Iris pigment epithelial cell (primary cell): ENCODE data around the gene AKR1A1.
"Not testable (repeated sequence)": the region's sequence is repeated elsewhere in the genome, so short reads cannot be mapped to it uniquely, and the experiment has no call there.

Experiments
- DNase-seq: peaks from one replicate; pipeline ENCODE4 v3.0.0-alpha.2; 2011; ENCODE audit warnings: low read depth

AKR1A1 gene

GRCh38 chr1:45550401-45551351 lies at the start of gene AKR1A1:
TSS of gene AKR1A1 (plus strand) at chr1:45550826. CDS start at chr1:45561795, 10,969 bp downstream.
- DNase-seq = peak; percentile 85

GRCh38 chr1:45501505-45501859 lies 49.1 kb upstream of the AKR1A1 start:
- DNase-seq = no peak

GRCh38 chr1:45503462-45504360 lies 46.9 kb upstream of the AKR1A1 start:
- DNase-seq = no peak

GRCh38 chr1:45507195-45507594 lies 43.4 kb upstream of the AKR1A1 start:
- DNase-seq = no peak

GRCh38 chr1:45507893-45508292 lies 42.7 kb upstream of the AKR1A1 start:
- no peak for DNase-seq

GRCh38 chr1:45508295-45509151 lies 42.1 kb upstream of the AKR1A1 start:
- DNase-seq = peak; percentile 44

- no peak for DNase-seq
These were observed 40.3 kb upstream of the AKR1A1 start for GRCh38 chr1:45510036-45510971.

GRCh38 chr1:45510972-45511527 lies 39.6 kb upstream of the AKR1A1 start:
- DNase-seq = no peak

GRCh38 chr1:45512641-45513054 lies 38.0 kb upstream of the AKR1A1 start:
- peak; percentile 74 for DNase-seq

GRCh38 chr1:45513532-45514260 lies 36.9 kb upstream of the AKR1A1 start:
- DNase-seq = peak; percentile 82

- no peak for DNase-seq
These were observed 34.6 kb upstream of the AKR1A1 start for GRCh38 chr1:45516036-45516435.

GRCh38 chr1:45516465-45516864 lies 34.2 kb upstream of the AKR1A1 start:
- no peak for DNase-seq

GRCh38 chr1:45518366-45518765 lies 32.3 kb upstream of the AKR1A1 start:
- not testable (repeated sequence) for DNase-seq

- DNase-seq = no peak
These were observed 31.7 kb upstream of the AKR1A1 start for GRCh38 chr1:45518910-45519309.

- not testable (repeated sequence) for DNase-seq
These were observed 30.9 kb upstream of the AKR1A1 start for GRCh38 chr1:45519774-45520173.

- DNase-seq = peak; percentile 93
These were observed 29.0 kb upstream of the AKR1A1 start, which contains the start of gene PRDX1 for GRCh38 chr1:45521413-45522323. TSS of gene PRDX1 (minus strand) at chr1:45521884. CDS start at chr1:45519043, 2,841 bp downstream.

GRCh38 chr1:45522324-45523104 lies 28.1 kb upstream of the AKR1A1 start:
- DNase-seq = peak; percentile 79
